Forelimb muscle (tissue), 1 donor: ENCODE measurements around the gene RPL35. TPM values are rescaled to one million over a fixed set of nuclear protein-coding genes. Genes with fewer than 3 reads are reported as not detected.

Source experiments
- DNase-seq: peaks from one replicate; pipeline ENCODE4 v3.0.0-alpha.2; 2013; ENCODE audit warnings: low read depth
- polyA plus RNA-seq: library from polyadenylated mRNA; unstranded; fragments of 120-200 nt; gene quantifications from one replicate; pipeline ENCODE4 v1.2.1, GENCODE V29; 2013; ENCODE audit not compliant: insufficient read length

The RPL35 gene
- polyA plus RNA-seq, 1 donor = 2,207 TPM

GRCh38 chr9:124820698-124821623, 40.8 kb downstream of the RPL35 start:
- no peak for DNase-seq

DNA sequence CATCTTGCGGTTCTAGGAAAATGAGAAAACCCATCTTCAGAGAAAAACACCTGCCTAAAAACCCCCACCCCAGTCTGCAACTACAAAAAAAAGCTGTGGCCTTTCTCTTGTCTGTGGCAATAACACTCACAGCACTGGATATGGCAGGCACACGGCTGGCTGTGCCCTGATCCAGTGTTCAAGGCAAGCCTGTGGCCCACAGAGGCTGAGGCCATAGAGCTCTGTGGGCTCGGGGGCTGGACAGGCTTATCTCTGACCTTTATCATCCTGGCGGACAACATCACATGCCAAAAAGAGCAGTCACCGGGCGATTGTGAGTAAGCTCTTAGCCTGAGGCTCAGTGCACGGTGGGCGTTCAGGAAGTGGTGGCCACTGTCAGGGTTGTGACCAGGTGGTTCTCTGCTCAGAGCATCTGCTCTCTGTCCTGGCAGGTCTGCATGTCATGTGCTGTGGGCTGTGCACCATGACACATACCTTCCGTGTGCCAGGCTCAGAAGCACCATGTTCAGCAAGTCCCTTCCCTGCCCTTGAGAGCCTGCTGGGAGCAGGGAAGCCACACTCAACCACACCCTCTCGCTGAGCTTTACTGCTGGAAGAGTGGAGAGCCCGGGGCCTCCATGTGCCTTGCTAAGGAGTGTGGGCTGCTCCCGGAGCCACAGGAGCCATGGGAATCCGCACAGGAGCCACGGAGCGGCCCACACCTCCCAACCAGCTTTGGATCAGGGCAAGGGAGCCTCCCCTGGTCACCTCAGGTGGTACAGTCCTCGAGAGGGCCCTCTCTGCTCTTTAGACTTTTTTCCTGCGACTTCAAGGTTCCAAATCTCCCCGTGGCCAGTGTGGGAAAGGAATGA, 43.1 kb downstream of the RPL35 start:
- DNase-seq = no peak

DNA sequence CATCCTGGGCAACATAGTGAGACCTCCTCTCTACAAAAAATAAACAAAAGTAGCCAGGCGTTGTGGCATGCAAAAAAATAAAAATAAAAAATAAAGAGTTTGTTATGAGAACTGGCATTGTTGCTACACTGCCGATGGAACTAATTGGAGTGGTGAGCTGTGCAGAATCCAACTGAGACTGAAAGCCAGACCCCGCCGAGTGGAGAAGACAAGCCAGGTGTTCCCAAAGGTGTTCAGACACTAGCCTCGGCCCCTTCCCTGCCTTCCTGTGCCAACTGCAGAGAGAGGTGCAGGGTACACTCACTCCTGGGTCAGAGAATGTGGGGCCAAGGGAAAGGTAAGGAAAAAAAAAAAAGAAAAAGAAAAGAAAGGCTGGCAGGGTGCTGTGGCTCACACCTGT, 46.2 kb downstream of the RPL35 start:
- DNase-seq = no peak

GRCh38 chr9:124814164-124814535, 47.6 kb downstream of the RPL35 start:
- DNase-seq = no peak

DNA sequence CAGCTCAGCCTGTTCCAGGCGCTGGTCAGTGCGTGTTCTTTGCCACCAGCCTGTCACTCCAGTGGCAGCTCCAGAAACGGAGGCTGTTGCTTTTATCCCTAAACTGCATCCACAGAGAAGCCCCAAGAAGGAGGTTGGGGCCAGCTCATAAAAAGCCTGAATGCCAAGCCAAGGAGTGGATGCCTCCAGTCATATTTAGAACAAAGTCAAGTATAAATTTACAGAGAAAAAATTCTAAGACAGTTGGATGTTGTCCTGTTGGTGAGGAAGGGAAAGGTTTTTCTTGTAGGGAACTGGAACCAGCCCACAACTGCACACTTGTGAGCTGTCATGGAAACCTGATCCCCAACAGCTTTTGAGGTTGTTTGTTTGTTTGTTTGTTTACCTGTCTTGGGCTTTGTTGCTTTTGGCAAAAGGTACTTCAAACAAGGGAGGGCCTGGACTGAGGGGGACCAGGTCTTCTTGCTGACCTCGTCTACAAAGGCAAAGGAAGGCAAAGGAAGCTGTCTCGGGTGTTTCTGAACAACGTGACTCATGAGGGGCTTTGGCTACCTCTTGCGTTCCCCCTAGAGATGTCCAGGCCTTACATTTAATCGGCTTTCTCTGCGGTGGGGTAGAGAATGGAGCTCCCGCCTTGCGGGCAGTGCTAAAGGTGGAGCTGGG, 48.1 kb downstream of the RPL35 start:
- DNase-seq = no peak

GRCh38 chr9:124813041-124813440, 48.7 kb downstream of the RPL35 start:
- no peak for DNase-seq

DNA sequence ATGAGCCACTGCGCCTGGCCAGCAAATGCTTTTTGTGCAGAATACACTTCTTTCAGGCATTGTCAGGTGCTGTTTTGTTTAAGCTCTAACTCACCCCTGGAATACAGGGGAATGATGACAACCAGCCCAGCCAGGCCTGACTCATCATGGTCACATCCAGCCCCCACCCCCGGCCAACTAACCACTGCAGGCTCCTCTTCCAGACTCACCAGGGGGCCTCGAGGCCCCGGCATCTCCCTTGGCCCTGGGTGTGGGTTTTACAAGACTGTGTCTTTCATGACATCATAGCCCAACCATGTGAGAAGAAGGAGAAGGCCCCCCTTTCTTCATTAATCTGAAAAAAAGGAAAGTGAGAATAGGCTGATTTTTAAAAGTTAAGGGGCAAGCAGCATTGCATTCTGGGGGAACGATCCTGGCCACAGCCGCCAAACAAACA, 49.3 kb downstream of the RPL35 start:
- no peak for DNase-seq

DNA sequence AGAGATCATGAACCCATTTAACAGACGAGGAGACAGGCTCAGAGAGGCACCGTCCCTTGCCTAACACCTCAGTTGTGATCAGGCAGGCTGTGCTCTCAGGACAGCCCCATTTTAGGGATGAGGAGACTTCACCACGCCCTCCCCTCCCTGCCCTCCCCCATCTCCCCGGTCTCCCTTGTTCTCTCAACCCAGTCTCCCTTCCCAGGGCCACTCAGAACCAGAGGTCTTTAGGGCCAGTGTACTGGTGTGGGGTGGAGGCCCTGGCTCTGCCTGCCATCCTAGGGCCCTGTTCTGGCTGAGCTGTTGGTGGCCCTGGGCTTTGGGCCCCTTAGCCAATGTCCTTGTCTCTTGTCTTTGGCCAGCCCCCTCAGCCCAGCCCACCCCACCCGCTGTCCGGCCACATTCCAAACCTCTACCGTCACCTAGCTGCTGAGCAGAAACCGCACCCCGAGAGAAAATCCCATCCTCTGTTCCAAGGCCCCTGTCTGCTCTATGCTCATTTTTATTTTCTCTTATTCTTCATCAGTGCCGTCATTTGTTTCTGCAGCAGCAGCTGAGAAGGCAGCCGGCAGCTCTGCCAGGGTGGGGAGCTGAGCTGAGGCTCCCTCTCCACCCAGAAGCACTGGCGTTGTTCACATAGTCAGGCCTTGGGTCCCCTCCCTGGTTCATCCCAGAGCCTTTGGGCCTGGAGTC, 50.9 kb downstream of the RPL35 start:
- no peak for DNase-seq

- DNase-seq = no peak
These were observed 51.8 kb downstream of the RPL35 start for GRCh38 chr9:124809741-124810500.

- DNase-seq = no peak
These were observed 52.5 kb downstream of the RPL35 start for GRCh38 chr9:124809211-124809610.

- DNase-seq = no peak
These were observed 53.4 kb downstream of the RPL35 start for GRCh38 chr9:124808246-124808956.

Other genes with a start within 250 kb of the RPL35 start
- 1.1 TPM for gene NR6A1, start 90.6 kb downstream of the RPL35 start, polyA plus RNA-seq
- 140 TPM for gene OLFML2A, start 84.8 kb downstream of the RPL35 start, polyA plus RNA-seq
- gene WDR38, start 8.5 kb downstream of the RPL35 start, polyA plus RNA-seq = 0.11 TPM
- gene ARPC5L, start 173 bp upstream of the RPL35 start, polyA plus RNA-seq = 27.9 TPM
- gene GOLGA1, start 79.1 kb upstream of the RPL35 start, polyA plus RNA-seq = 10.9 TPM